ENCODE measurements around the gene FKBP2.

FKBP2 gene

DNA sequence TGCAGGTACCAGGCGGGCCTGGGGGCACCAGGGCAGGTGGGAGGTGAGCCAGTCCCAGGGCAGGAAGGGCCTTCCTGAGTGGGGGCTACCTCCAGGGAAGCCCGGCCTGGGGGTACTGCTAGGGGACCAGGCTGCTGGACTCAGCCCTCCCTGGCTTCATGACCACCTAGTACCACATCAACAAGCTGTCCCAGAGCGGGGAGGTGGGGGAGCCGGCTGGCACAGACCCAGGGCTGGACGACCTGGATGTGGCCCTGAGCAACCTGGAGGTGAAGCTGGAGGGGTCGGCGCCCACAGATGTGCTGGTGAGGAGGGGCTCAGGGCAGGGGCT is 21.6 kb upstream of the FKBP2 start:
- no peak for ATAC-seq
- DNase-seq, result no peak

DNA sequence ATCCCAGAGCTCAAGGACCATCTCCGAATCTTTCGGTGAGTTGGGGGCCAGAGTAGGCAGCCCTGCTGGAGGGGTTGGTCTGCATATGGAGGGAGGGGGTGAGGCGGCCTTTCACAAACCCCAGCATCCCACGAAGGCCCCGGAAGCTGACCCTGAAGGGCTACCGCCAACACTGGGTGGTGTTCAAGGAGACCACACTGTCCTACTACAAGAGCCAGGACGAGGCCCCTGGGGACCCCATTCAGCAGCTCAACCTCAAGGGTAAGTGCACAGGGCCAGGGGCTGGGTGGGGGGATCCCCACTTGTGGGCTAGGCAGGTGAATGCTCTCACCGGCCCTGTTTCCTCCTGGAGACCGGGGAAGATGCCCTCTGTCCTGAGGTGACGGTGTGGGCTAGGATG is 21.1 kb upstream of the FKBP2 start:
- DNase-seq (no peak), ATAC-seq (no peak)

DNA sequence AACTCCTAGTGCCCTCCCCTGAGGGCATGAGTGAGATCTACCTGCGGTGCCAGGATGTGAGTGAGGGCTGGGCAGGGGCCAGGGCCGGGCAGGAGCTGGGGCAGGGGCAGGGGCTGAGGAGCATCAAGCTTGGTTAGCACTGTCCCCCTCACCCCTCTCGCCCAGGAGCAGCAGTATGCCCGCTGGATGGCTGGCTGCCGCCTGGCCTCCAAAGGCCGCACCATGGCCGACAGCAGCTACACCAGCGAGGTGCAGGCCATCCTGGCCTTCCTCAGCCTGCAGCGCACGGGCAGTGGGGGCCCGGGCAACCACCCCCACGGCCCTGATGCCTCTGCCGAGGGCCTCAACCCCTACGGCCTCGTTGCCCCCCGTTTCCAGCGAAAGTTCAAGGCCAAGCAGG is 20.6 kb upstream of the FKBP2 start:
- no peak for ATAC-seq

DNA sequence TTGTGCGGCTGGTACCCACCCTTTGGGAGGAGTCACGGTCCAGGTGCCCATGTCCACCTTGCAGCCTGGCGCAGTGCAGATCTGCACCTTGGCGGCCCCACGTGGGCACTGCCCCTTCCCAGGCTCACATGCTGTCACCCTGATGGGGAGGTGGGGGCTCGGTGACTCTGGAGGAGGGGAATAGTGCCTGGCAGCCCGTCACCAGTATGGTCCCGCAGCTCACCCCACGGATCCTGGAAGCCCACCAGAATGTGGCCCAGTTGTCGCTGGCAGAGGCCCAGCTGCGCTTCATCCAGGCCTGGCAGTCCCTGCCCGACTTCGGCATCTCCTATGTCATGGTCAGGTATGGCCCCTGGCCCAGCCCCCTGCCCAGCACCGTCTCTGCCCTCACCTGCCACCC is 20.1 kb upstream of the FKBP2 start:
- DNase-seq (no peak), ATAC-seq (no peak)

More for the DNA sequence above, 20.6 kb upstream of the FKBP2 start:
- DNase-seq, result no peak

DNA sequence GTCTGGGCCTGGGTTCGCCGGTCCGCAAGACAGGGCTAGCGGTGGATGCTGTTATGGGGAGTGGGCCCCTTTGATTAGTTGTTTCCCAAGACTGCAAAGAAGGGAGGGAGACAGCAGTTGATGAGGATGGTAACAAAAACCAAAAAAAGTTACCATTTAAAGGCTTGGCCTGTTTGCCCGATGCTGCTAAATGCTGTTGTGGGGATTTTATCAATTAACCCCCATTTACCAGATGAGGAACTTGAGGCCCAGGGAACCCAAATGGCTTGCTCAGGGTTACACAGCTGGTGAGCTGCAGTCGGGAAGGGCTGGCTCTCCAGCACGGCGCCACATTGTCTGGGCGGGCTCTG is 18.3 kb upstream of the FKBP2 start:
- DNase-seq (no peak), ATAC-seq (no peak)

DNA sequence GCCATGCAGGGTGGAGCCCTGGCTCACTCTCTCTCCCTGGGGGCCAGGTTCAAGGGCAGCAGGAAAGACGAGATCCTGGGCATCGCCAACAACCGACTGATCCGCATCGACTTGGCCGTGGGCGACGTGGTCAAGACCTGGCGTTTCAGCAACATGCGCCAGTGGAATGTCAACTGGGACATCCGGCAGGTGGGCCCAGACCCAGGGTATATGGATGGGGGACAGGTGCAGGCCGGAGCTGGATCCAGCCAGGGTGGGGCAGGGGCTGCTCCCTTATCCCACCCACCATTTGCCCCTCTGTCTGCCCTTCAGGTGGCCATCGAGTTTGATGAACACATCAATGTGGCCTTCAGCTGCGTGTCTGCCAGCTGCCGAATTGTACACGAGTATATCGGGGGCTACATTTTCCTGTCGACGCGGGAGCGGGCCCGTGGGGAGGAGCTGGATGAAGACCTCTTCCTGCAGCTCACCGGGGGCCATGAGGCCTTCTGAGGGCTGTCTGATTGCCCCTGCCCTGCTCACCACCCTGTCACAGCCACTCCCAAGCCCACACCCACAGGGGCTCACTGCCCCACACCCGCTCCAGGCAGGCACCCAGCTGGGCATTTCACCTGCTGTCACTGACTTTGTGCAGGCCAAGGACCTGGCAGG is 17.8 kb upstream of the FKBP2 start:
- ATAC-seq, result no peak

DNA sequence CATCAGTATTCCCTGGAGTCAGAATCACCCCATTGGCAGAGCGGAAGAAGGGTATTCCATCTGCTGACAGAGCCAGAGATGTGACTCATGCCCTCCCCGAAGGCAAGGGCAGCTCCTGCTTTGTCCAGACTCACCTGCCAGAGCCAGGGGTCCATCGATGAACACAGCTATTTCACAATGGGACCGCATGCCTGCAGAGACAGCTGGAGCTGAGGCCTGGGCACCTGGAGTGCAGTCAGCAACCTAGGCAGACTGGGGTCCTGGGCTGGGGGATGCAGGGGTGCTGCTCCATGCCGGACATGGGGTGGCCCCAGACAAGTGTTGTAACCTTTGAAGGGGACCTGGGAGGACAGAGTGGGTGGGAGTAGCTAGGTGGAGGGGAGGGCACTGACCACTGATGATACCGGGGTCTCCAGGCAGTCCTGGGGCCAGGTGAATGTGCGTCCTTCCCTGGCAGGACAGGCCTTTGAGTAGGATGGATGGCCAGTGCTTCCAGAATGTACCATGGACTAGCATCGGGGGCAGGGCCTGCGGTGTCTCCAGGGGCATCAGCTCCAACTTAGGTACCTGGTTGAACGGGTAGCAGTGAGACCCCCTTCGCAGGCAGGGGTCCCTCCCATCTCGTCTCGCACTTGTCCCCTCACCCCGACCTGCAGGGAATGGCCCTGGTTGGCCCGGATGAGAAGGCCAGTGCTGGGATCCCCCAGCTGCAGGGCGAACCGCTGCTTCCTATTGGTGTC is 16.6 kb upstream of the FKBP2 start:
- DNase-seq, result no peak
- ATAC-seq, result no peak

More for the DNA sequence above, 17.8 kb upstream of the FKBP2 start:
- DNase-seq, result no peak

DNA sequence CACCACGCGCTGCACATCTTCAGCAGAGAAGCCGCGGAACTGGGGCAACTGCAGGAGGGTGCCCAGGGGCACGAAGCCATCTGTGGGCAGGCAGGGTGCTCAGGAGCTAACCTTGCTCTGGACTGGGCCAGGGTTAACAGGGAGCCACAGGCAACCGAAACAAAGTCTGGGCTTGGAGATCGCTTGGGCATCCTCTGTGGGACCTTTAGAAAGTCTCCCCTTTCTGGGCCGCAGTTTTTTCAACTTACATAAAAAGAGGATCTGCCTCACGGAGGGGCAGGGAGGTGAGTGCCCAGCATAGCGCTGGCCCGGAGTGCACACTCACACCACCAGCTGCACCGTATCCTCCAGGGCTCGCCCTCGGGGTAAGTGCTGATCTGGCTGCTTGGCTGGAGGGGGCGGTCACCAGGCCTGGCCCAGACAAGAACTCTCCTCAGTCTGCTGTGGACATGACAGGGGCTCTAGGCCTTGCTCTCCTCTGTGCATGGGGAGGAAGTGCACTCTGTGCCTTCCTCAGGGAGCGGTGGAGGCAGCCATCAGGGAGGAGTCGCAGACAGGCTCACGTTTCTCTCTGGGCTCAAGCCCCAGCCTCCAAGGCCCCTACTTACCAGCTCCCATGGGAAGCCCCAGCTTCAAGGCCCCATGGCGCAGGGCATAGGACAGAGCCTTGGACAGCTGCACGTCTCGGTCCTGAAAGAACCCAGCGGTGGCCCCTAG is 15.8 kb upstream of the FKBP2 start:
- ATAC-seq (no peak), DNase-seq (no peak)

DNA sequence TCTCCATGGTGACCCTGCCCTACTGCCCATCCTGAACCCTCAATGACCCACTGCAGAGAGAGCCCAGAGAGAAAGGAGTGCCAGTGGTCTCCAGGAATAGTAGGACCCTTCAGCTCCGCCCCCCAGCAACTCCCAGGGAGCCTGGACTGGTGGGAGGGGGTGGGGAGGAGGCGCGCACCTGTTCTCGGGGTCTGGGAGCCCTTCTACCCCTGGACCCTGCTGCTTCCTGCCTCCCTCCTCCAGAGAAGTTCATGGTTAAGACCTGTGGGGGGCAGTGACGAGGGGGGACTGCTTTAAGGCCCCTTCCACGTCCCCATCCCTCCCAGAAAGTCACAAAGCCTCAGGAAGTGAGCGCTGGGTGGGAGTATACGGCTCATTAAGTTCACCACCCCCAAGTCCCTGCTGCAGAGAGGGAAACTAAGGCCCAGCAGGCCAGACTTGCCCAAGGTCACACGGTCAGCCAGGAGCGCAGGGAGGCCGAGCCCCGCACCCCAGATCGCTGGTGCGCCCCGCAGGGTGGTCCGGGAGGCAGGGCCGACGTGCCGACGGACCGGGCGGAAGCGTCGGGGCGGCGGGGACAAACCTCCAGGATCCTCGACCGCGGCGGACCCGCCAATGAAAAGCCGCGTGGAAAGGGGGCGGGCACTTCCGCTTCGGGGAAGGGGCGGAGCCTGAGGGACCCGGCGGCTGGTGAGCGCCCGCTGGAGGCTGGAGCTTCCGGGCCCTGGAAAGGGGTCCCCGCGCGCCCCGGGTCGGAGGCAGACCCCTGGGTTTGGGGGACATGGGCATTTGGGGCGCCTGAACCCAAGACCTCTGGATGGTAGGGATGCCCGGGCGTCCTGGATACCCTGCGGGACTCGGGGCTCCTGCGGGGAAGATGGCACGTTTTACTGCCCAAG is 15.0 kb upstream of the FKBP2 start, which contains the start of the genes NUDT22 and TRPT1:
NUDT22 (plus strand) TSS at position 667 of the 899 bp plus-strand sequence. CDS start 379 bp downstream, outside the sequence.
TRPT1 (minus strand) TSS at position 579 of the 899 bp plus-strand sequence; CDS start at position 253, 326 bp downstream.
- peak; percentile 76 for ATAC-seq

DNA sequence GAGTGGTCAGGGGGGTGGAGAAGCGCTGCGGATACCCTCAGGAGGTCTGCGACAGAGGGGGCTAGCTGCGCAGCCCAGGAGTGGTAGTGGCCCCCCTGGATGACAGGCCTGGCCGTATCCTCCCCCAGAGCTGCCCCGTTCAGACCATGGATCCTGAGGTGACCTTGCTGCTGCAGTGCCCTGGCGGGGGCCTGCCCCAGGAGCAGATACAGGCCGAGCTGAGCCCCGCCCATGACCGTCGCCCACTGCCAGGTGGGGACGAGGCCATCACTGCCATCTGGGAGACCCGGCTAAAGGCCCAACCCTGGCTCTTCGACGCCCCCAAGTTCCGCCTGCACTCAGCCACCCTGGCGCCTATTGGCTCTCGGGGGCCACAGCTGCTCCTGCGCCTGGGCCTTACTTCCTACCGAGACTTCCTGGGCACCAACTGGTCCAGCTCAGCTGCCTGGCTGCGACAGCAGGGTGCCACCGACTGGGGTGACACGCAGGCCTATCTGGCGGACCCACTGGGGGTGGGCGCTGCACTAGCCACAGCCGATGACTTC is 14.3 kb upstream of the FKBP2 start:
- peak; percentile 61 for ATAC-seq
- DNase-seq, result peak; percentile 77

More for the DNA sequence above, 15.0 kb upstream of the FKBP2 start, which contains the start of the genes NUDT22 and TRPT1:
- DNase-seq, result peak; percentile 97

DNA sequence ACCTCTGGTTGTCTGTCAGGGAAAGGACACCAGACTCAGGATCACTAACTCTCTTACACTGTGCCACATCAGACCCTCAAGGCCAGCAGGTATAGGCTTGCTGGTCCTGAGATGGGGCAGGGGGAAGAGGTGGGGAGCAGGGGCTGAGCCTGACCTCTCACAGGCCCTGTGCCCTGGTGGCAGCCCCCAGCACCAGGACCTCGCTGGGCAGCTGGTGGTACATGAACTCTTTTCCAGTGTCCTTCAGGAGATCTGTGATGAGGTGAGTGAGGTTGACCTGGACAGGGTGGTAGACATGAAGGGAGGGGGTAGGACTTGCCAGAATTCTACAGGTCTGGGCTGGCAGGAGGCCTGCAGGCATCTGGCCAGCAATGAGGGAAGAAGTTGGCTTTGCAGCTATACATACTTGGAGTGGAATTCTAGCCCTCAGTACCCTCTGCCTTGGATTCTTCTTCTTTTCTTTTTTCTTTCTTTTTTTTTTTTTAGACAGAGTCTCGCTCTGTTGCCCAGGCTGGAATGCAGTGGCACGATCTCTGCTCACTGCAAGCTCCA is 13.4 kb upstream of the FKBP2 start:
- ATAC-seq (no peak), DNase-seq (no peak)

DNA sequence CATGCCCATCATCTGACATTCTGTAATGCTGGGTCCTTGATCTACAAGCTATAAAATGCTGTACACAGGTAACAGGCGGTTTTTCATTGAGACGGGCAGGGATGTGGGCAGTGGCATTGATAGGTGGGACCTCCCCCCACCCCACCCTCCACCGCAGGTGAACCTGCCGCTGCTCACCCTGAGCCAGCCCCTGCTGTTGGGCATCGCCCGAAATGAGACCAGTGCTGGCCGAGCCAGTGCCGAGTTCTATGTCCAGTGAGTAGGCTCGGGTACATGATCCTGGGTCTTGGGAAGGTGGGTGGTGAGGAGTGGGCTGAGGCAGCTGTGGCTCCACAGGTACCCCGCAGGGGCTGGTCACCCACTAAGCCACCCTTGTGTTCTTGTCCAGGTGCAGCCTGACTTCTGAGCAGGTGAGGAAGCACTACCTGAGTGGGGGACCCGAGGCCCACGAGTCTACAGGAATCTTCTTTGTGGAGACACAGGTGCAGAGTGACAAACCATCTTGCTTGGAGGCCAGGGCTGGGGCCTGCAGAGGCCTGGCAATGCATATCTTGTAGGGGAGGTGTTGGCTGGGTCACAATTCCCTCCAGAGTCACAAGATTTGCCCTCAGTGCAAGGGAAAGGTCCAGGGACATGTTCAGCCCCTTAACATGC is 11.7 kb upstream of the FKBP2 start:
- ATAC-seq, result no peak
- no peak for DNase-seq

DNA sequence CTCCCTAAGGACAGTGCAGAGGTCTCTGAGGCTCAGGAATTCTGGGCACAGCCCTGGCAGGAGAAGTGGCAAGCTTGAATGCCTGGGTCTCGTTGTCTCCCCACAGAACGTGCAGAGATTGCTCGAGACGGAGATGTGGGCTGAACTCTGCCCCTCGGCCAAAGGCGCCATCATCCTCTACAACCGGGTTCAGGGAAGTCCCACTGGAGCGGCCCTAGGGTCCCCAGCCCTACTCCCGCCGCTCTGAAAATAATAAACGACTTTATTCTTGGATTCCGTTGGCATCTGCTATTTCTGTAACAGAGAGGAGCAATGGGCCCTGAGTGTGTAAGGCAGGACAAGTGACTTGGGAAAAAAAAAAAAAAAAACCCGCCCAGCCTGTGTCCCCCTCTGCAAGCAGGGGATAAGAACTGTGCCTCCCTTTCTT is 11.1 kb upstream of the FKBP2 start:
- ATAC-seq (no peak), DNase-seq (no peak)

DNA sequence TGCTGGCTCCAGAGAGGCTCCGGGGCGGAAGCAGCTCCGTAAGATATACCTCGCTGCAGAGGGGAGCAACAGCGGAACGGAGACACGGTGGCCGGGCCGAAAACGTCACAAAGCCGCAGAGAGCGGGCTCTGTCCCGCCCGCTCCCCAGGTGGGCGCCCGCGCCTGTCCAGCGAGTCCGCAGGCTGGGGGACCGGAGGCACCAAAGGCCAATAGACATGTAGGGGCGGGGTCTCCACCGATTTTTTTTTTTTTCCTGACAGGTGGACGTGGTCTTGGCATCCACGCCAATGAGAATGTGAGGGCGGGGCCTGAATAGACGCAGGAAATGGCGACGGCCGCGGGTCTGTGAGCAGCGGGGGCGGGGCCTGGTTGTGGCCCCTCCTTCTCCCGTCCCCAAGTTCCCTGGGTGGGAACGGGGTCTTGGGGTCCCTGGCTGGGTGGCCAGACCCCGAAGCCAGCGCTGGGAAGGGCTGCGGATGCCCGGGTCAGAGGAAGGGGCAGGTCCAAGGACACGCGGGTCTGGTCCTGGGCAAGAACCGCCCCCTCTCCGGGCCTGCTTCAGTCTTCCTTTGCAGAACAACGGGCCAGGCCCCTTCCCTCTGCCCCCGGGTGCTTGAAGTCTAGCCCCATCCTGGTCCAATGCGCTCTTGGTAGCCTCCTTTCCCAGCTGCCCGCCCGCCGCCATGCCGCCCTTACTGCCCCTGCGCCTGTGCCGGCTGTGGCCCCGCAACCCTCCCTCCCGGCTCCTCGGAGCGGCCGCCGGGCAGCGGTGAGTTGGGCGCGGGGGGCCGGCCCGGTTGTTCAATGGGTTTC is 10.5 kb upstream of the FKBP2 start, which contains the start of gene DNAJC4:
DNAJC4 (plus strand) TSS at position 378 of the 814 bp plus-strand sequence; CDS start at position 685, 307 bp downstream.
- ATAC-seq, result peak; percentile 45
- peak; percentile 92 for DNase-seq

DNA sequence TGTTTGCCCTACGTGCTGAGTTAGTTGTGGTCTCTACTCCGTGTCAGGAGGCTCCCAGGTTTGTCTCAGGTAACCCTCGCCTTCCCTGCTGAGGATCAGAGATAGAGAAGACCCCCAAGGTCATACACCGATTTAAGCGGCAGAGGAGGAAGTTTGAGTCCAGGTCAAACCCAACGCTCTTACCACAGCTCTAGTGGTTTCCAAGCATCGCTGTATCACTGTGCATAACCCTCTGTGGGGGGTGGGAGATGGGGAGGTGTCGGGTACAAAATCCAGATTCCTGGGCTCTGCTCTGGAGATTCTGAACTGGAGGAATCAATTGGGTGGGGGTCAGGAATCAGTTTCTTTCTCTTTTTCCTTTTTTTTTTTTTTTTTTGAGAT is 9.9 kb upstream of the FKBP2 start:
- ATAC-seq (no peak), DNase-seq (no peak)

DNA sequence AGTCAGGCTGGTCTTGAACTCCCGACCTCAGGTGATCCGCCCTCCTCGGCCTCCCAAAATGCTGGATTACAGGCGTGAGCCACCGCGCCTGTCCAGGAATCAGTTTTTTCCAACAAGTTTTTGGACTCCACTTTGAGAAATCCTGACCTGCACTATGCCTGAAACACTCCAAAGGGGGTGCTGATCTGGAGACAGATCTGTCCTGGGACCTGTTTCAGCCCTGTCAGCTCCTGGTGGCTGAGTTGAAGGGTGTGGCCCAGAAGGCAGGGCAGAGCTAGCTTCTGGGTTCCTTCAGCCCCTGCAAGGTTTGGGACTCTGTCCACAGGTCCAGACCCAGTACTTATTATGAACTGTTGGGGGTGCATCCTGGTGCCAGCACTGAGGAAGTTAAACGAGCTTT is 9.3 kb upstream of the FKBP2 start:
- DNase-seq (no peak), ATAC-seq (no peak)

DNA sequence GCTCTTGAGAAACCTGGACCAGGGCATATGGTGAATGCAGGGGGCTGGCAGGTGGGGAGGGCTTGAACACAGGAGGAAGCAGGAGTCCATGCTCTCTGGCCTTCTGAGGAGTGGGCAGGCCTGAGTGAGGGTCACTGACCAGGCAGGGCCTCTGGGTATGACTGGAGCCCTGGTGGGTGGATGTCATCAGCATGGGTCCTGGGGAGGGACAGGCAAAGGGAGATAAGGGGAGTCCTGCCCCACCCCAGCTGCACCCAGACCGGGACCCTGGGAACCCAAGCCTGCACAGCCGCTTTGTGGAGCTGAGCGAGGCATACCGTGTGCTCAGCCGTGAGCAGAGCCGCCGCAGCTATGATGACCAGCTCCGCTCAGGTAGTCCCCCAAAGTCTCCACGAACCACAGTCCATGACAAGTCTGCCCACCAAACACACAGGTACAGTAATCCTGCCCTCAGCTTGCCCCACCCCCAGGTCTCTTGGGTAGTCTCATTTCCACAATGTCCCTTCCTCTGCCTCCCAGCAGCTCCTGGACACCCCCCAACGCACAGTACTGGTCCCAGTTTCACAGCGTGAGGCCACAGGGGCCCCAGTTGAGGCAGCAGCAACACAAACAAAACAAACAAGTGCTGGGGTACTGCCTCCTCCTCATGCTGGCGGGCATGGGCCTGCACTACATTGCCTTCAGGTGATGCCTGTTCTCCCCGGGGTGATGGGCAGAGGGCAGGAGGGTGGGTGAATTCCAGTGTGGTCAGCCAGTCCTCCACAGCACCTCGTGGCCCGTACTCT is 8.5 kb upstream of the FKBP2 start:
- DNase-seq (no peak), ATAC-seq (no peak)

DNA sequence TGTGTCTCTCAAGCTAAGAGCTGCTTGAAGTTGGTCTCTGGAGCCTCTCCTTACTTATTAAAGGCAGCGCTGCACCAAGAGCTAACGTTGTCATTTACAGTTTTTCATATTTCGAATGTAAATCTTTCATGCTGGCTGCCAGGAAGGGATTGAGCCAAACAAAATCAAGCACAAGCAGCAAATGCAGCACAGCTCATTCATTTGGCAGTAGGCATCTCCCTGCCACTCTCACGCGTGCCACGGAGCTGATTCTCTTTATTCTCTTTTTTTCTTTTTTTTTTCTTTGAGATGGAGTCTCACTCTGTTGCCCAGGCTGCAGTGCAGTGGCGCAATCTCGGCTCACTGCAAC is 8.0 kb upstream of the FKBP2 start:
- ATAC-seq, result no peak
- DNase-seq, result no peak

DNA sequence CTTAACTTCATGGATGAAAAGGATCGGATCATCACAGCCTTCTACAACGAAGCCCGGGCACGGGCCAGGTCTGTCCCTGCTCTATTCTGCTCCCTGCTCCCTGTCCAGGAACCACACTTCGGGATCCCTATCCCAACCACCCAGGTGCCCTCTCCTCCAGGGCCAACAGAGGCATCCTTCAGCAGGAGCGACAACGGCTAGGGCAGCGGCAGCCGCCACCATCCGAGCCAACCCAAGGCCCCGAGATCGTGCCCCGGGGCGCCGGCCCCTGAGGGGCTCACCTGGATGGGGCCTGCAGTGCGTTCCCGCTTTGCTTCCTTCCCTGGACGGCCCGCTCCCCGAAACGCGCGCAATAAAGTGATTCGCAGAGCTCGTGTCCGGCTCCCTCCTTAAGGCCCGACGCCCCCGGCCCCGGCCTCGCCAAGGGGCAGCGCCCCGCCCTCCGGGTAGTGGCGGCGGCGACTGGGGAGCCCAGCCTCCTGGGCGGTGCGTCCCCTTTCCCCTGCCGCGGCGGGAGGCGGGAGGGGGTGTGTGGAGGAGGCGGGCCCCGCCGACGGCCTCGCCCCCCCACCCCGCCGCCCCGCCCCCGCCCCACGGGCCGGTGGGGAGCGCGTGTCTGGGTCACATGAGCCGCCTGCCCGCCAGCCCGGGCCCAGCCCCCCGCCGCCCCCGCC is 6.8 kb upstream of the FKBP2 start, which contains the start of gene VEGFB:
VEGFB (plus strand) TSS at position 672 of the 674 bp plus-strand sequence. CDS start 250 bp downstream, outside the sequence.
- ATAC-seq, result peak; percentile 49
- peak; percentile 78 for DNase-seq

All from stimulated activated naive CD8-positive, alpha-beta T cell treated with anti-CD3 and anti-CD28 coated beads, Interleukin-15, Interleukin-2, amounts not matched to agents 100 U/mL and 50 U/mL, for 24 hours (primary cell).